ENCODE measurements around the gene FAM171A1. TPM values are rescaled to one million over a fixed set of nuclear protein-coding genes. Genes with fewer than 3 reads are reported as not detected.

Gene FAM171A1
- total RNA-seq (6.2 and 8.8 TPM in 2 replicates), polyA plus RNA-seq (10.3 and 24.9 TPM in 2 replicates), polyA minus RNA-seq (ENCODE audit: low replicate concordance) (8.9 and 25.3 TPM in 2 replicates)
- polyA plus RNA-seq (2012) = 11.0 and 24.0 TPM in 2 replicates

DNA sequence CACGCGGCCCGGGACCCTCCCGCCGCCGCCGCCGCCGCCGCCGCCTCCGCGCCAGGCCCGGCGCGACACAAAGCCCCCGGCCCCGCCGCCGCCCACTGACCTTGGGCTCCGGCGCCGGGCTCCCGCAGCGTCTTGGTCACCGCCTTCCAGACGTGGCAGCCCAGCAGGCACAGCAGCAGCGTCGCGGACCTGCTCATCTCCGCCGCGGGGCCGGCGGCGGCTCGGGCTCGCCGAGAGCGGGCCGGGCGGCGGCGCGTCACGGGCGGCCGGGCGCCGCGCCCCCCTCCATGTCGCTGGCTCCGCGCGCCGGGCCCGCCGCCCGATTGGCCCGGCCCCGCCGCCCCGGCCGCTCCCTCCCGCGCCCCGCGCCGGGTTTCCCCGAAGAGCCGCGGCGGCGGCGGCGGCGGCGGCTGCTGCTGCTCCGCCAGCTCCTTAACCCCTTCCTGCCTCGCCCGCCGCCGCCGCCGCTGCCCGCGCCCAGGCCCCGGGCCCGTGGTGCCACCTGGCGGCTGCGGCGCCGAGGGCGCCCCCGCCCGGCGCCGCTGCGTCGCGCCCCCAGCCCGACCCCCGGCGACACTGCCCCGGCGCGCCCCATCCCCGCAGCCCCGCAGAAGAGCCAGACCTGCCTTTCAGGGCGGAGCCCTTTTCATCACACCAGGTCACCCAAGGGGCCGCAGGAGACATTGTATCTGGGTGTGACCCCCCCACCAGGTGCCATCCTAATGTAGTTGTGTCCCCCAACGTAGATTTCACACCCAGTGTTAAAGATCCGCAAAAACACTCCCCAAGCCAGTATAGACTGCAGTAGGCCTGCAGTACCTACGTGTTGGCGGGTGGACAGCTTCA lies at the start of gene FAM171A1:
FAM171A1 (minus strand) TSS at position 434 of the 846 bp plus-strand sequence; CDS start at position 197, 237 bp downstream.
- Histone ChIP-seq H3K9me3 (ENCODE audit: control insufficient read depth, insufficient read depth, low read depth, low read length) (no peaks in the 10 kb centered on the region), H3K27ac (ENCODE audit: insufficient read depth, low read length) (peak within 1 kb of the TSS; percentile 27), H4K20me1 (ENCODE audit: control insufficient read depth, extremely low read depth, insufficient read depth, low read length) (no peaks in the 10 kb centered on the region), H3K27me3 (ENCODE audit: control insufficient read depth, insufficient read depth, low read length) (no peaks in the 10 kb centered on the region), H3K36me3 (ENCODE audit: control insufficient read depth, insufficient read depth, low read length) (no peaks in the 10 kb centered on the region), H3K4me3 (replicated peaks in 1 of 4; ENCODE audit: control extremely low read depth in 1 of 4, insufficient read depth in 1 of 4, low read depth in 3 of 4, low read length in 4 of 4) (peak within 1 kb of the TSS; percentile 19 to 73 (median 54)), H3K9ac (ENCODE audit: insufficient read depth, low read length) (peak within 1 kb of the TSS; percentile 71), H3K79me2 (ENCODE audit: control insufficient read depth, insufficient read depth, low read length) (peaks cover 8% of the 10 kb centered on the region), H3K4me2 (ENCODE audit: extremely low read depth, insufficient read depth, low read length) (peak within 1 kb of the TSS; percentile 26), H2AFZ (ENCODE audit: low read length) (peak within 1 kb of the TSS; percentile 35), H3K4me1 (ENCODE audit: control insufficient read depth, extremely low read depth, insufficient read depth, low read length) (no peaks in the 10 kb centered on the region)
- peak; percentile 51 to 52 for DNase-seq (ENCODE audit: low read depth in 2 of 2)
- TF ChIP-seq CTCF (conservative IDR thresholded peaks at IDR 0.05 in 1 of 2, IDR thresholded peaks at IDR 0.05 in 1 of 2; ENCODE audit: low read depth in 1 of 2, low read length in 2 of 2) = no peak
- TF ChIP-seq EZH2 (IDR thresholded peaks at IDR 0.05; ENCODE audit: low read length, missing control alignments) = no peak

GRCh38 chr10:15420858-15421257 lies 49.8 kb upstream of the FAM171A1 start:
- H2AFZ ChIP-seq (ENCODE audit: low read length) = no peak overlapping the region
- no peaks in the 10 kb centered on the region for H3K4me1 ChIP-seq (ENCODE audit: control insufficient read depth, extremely low read depth, insufficient read depth, low read length)
- DNase-seq (ENCODE audit: low read depth in 2 of 2) = no peak
- no peaks in the 10 kb centered on the region for H3K27me3 ChIP-seq (ENCODE audit: control insufficient read depth, insufficient read depth, low read length)
- H4K20me1 ChIP-seq (ENCODE audit: control insufficient read depth, extremely low read depth, insufficient read depth, low read length) = no peaks in the 10 kb centered on the region
- H3K4me2 ChIP-seq (ENCODE audit: extremely low read depth, insufficient read depth, low read length) = no peak overlapping the region
- H3K9me3 ChIP-seq (ENCODE audit: control insufficient read depth, insufficient read depth, low read depth, low read length) = no peaks in the 10 kb centered on the region
- H3K4me3 ChIP-seq (replicated peaks in 1 of 4; ENCODE audit: control extremely low read depth in 1 of 4, insufficient read depth in 1 of 4, low read depth in 3 of 4, low read length in 4 of 4) = no peak overlapping the region
- H3K27ac ChIP-seq (ENCODE audit: insufficient read depth, low read length) = no peak overlapping the region
- no peaks in the 10 kb centered on the region for H3K79me2 ChIP-seq (ENCODE audit: control insufficient read depth, insufficient read depth, low read length)
- H3K36me3 ChIP-seq (ENCODE audit: control insufficient read depth, insufficient read depth, low read length) = no peaks in the 10 kb centered on the region
- H3K9ac ChIP-seq (ENCODE audit: insufficient read depth, low read length) = no peak overlapping the region
- TF ChIP-seq CTCF (conservative IDR thresholded peaks at IDR 0.05 in 1 of 2, IDR thresholded peaks at IDR 0.05 in 1 of 2; ENCODE audit: low read depth in 1 of 2, low read length in 2 of 2) = no peak
- TF ChIP-seq EZH2 (IDR thresholded peaks at IDR 0.05; ENCODE audit: low read length, missing control alignments) = no peak

- H3K36me3 ChIP-seq (ENCODE audit: control insufficient read depth, insufficient read depth, low read length) = no peaks in the 10 kb centered on the region
- H3K4me2 ChIP-seq (ENCODE audit: extremely low read depth, insufficient read depth, low read length) = no peak overlapping the region
- no peaks in the 10 kb centered on the region for H3K4me1 ChIP-seq (ENCODE audit: control insufficient read depth, extremely low read depth, insufficient read depth, low read length)
- no peak for TF ChIP-seq EZH2 (IDR thresholded peaks at IDR 0.05; ENCODE audit: low read length, missing control alignments)
- peak; percentile 79 to 85 for TF ChIP-seq CTCF (conservative IDR thresholded peaks at IDR 0.05 in 1 of 2, IDR thresholded peaks at IDR 0.05 in 1 of 2; ENCODE audit: low read depth in 1 of 2, low read length in 2 of 2)
- peak; percentile 26 to 55 for DNase-seq (ENCODE audit: low read depth in 2 of 2)
- H3K79me2 ChIP-seq (ENCODE audit: control insufficient read depth, insufficient read depth, low read length) = no peaks in the 10 kb centered on the region
- no peaks in the 10 kb centered on the region for H3K9me3 ChIP-seq (ENCODE audit: control insufficient read depth, insufficient read depth, low read depth, low read length)
- no peaks in the 10 kb centered on the region for H4K20me1 ChIP-seq (ENCODE audit: control insufficient read depth, extremely low read depth, insufficient read depth, low read length)
- H3K27ac ChIP-seq (ENCODE audit: insufficient read depth, low read length) = no peak overlapping the region
- no peaks in the 10 kb centered on the region for H3K27me3 ChIP-seq (ENCODE audit: control insufficient read depth, insufficient read depth, low read length)
- no peak overlapping the region for H3K9ac ChIP-seq (ENCODE audit: insufficient read depth, low read length)
- H2AFZ ChIP-seq (ENCODE audit: low read length) = no peak overlapping the region
- H3K4me3 ChIP-seq (replicated peaks in 1 of 4; ENCODE audit: control extremely low read depth in 1 of 4, insufficient read depth in 1 of 4, low read depth in 3 of 4, low read length in 4 of 4) = no peak overlapping the region
These were observed 48.3 kb upstream of the FAM171A1 start for GRCh38 chr10:15419279-15419874.

All from fibroblast of lung (primary cell).